ENCODE results near the gene PECR.

The PECR gene

GRCh38 chr2:216064014-216064630 is 17.5 kb downstream of the PECR start:
- ChIA-PET CTCF (no interaction called here), POLR2A (interaction anchor here (0.6 kb wide), 1 partner anchor 241 kb away, joined by 3 read pairs; no protein-coding TSS in a partner anchor)
- H3K9me3 ChIP-seq (ENCODE audit: control extremely low read depth in 1 of 5, control insufficient read depth in 4 of 5, insufficient read depth in 2 of 5, low read depth in 1 of 5, low read length in 4 of 5) = no peaks in the 10 kb centered on the region
- H3K27me3 ChIP-seq (replicated peaks in 2 of 5; ENCODE audit: control insufficient read depth in 4 of 5, insufficient read depth in 5 of 5, low read length in 4 of 5) = no peaks in the 10 kb centered on the region
- 100% methylated on average over 2 of the region's 2 CpGs for WGBS (ENCODE audit: insufficient coverage)
- no peaks in the 10 kb centered on the region for H3K4me1 ChIP-seq (ENCODE audit: control extremely low read depth in 1 of 4, control insufficient read depth in 4 of 4, insufficient read depth in 4 of 4, low read length in 3 of 4)
- H3K4me3 ChIP-seq (ENCODE audit: control insufficient read depth in 1 of 7, extremely low read depth in 1 of 7, insufficient read depth in 4 of 7, low read depth in 2 of 7, low read length in 6 of 7) = no peak overlapping the region
- DNase-seq = no peak
- peaks cover 0 to 14% (median 3%) of the 10 kb centered on the region in 4 experiments for H3K36me3 ChIP-seq (ENCODE audit: control insufficient read depth in 4 of 4, insufficient read depth in 4 of 4, low read length in 3 of 4)
- H3K27ac ChIP-seq (ENCODE audit: insufficient read depth in 1 of 2, low read depth in 1 of 2, low read length in 2 of 2, poor library complexity in 1 of 2, severe bottlenecking in 2 of 2) = no peak overlapping the region

DNA sequence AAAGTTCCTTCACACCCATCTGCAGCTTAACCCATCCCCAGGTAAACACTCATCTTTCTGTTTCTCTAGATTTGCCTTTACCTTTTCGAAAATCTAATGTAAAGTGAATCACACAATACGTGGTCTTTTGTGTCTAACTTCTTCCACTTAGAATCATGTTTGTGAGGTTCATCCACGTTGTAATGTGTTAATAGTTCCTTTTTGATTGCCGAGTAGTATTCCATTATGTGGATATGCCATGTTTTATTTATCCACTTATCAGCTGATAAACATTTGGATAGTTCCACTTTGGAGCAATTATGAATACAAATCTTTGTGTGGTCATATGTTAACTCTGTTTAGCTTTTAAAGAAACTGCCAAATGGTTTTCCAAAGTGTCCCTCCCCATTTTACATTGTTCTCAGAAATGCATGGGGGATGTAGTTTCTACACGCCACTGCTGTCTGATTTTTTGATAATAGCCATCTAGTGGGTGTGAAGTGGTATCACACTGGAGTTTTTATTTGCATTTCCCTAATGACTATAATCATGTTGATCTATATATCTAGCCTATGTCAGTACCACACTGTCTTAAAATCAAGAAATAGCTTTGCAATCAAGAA is 22.3 kb downstream of the PECR start:
- no peaks in the 10 kb centered on the region for H3K27me3 ChIP-seq (replicated peaks in 2 of 5; ENCODE audit: control insufficient read depth in 4 of 5, insufficient read depth in 5 of 5, low read length in 4 of 5)
- WGBS (ENCODE audit: insufficient coverage) = 100% methylated on average over 2 of the region's 5 CpGs
- no peak overlapping the region for H3K4me3 ChIP-seq (ENCODE audit: control insufficient read depth in 1 of 7, extremely low read depth in 1 of 7, insufficient read depth in 4 of 7, low read depth in 2 of 7, low read length in 6 of 7)
- peaks cover 0 to 10% (median 9%) of the 10 kb centered on the region in 4 experiments for H3K4me1 ChIP-seq (ENCODE audit: control extremely low read depth in 1 of 4, control insufficient read depth in 4 of 4, insufficient read depth in 4 of 4, low read length in 3 of 4)
- DNase-seq = peak in 2 of 3 donors; percentile 17 to 39
- H3K27ac ChIP-seq (ENCODE audit: insufficient read depth in 1 of 2, low read depth in 1 of 2, low read length in 2 of 2, poor library complexity in 1 of 2, severe bottlenecking in 2 of 2) = no peak overlapping the region
- no peaks in the 10 kb centered on the region for H3K9me3 ChIP-seq (ENCODE audit: control extremely low read depth in 1 of 5, control insufficient read depth in 4 of 5, insufficient read depth in 2 of 5, low read depth in 1 of 5, low read length in 4 of 5)
- ChIA-PET POLR2A (no interaction called here), CTCF (interaction anchor here (1.1 to 2.8 kb wide), 8 partner anchors 10 to 49 kb away, joined by 3 to 12 read pairs (median 4); partner anchors contain the start of genes PECR, TMEM169 and XRCC5)
- H3K36me3 ChIP-seq (ENCODE audit: control insufficient read depth in 4 of 4, insufficient read depth in 4 of 4, low read length in 3 of 4) = peaks cover 0 to 4% (median 2%) of the 10 kb centered on the region in 4 experiments

DNA sequence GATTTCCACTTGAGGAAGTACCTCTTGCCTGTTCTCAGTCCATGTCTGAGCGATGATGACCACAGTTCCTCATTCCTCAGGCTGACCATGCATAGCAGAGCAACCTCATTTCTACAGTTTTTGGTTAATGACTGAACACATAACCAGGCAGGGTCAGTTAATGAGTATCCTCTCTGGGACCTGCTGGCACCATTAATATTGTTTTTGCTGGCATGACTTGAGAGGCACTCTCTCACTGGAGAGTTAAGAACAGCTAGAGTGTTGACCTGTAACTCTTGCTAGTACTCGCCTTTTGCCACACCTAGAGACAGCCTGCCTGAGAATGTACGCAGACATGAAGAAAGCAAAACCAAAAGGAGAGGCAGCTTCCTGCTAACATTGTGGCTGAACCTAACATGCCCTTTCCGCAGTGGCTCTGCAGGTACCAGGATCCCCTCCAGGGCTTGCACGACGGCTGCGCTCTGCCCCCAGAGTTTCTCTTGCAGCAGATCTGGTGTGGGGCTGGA is 23.9 kb downstream of the PECR start:
- Histone ChIP-seq H3K27ac (ENCODE audit: insufficient read depth in 1 of 2, low read depth in 1 of 2, low read length in 2 of 2, poor library complexity in 1 of 2, severe bottlenecking in 2 of 2) (peak overlapping the region in 1 of 2 experiments; percentile 30), H3K4me1 (ENCODE audit: control extremely low read depth in 1 of 4, control insufficient read depth in 4 of 4, insufficient read depth in 4 of 4, low read length in 3 of 4) (peaks cover 0 to 10% (median 9%) of the 10 kb centered on the region in 4 experiments), H3K36me3 (ENCODE audit: control insufficient read depth in 4 of 4, insufficient read depth in 4 of 4, low read length in 3 of 4) (peaks cover 0 to 4% (median 0%) of the 10 kb centered on the region in 4 experiments), H3K4me3 (ENCODE audit: control insufficient read depth in 1 of 7, extremely low read depth in 1 of 7, insufficient read depth in 4 of 7, low read depth in 2 of 7, low read length in 6 of 7) (peak overlapping the region in 5 of 7 experiments; percentile 19 to 68 (median 32)), H3K9me3 (ENCODE audit: control extremely low read depth in 1 of 5, control insufficient read depth in 4 of 5, insufficient read depth in 2 of 5, low read depth in 1 of 5, low read length in 4 of 5) (no peaks in the 10 kb centered on the region), H3K27me3 (replicated peaks in 2 of 5; ENCODE audit: control insufficient read depth in 4 of 5, insufficient read depth in 5 of 5, low read length in 4 of 5) (no peaks in the 10 kb centered on the region)
- 51% methylated on average over 4 of the region's 7 CpGs for WGBS (ENCODE audit: insufficient coverage)
- POLR2A ChIA-PET = no interaction called here
- CTCF ChIA-PET = interaction anchor here (0.9 to 2.8 kb wide), 5 partner anchors 12 to 111 kb away, joined by 3 to 12 read pairs (median 4); partner anchors contain the start of gene XRCC5
- peak in 2 of 3 donors; percentile 50 to 58 for DNase-seq

DNA sequence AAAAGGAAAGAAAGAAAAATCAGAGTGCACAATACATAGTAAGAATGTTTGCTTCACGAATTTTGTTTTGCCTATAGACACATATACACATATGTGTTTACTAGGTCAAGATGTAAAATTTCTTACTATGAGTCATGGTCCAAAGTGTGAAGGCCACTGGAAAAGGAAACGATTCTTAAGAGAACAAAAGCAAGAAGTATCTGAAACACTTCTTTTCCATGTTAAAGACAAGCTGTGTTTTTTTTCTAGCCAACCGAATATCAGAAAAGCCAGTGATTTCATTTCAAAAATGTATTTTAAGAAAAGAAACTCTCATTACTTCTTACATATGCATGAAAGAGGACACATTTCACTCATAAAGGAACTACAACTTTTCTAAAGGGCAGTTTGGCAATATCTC is 24.9 kb downstream of the PECR start:
- Histone ChIP-seq H3K27me3 (replicated peaks in 2 of 5; ENCODE audit: control insufficient read depth in 4 of 5, insufficient read depth in 5 of 5, low read length in 4 of 5) (no peaks in the 10 kb centered on the region), H3K27ac (ENCODE audit: insufficient read depth in 1 of 2, low read depth in 1 of 2, low read length in 2 of 2, poor library complexity in 1 of 2, severe bottlenecking in 2 of 2) (no peak overlapping the region), H3K4me3 (ENCODE audit: control insufficient read depth in 1 of 7, extremely low read depth in 1 of 7, insufficient read depth in 4 of 7, low read depth in 2 of 7, low read length in 6 of 7) (no peak overlapping the region), H3K36me3 (ENCODE audit: control insufficient read depth in 4 of 4, insufficient read depth in 4 of 4, low read length in 3 of 4) (peaks cover 0 to 4% (median 0%) of the 10 kb centered on the region in 4 experiments), H3K9me3 (ENCODE audit: control extremely low read depth in 1 of 5, control insufficient read depth in 4 of 5, insufficient read depth in 2 of 5, low read depth in 1 of 5, low read length in 4 of 5) (no peaks in the 10 kb centered on the region), H3K4me1 (ENCODE audit: control extremely low read depth in 1 of 4, control insufficient read depth in 4 of 4, insufficient read depth in 4 of 4, low read length in 3 of 4) (peaks cover 0 to 10% (median 9%) of the 10 kb centered on the region in 4 experiments)
- WGBS (ENCODE audit: insufficient coverage) = 100% methylated on average over 1 of the region's 3 CpGs
- POLR2A ChIA-PET = no interaction called here
- CTCF ChIA-PET = no interaction called here
- DNase-seq = no peak

DNA sequence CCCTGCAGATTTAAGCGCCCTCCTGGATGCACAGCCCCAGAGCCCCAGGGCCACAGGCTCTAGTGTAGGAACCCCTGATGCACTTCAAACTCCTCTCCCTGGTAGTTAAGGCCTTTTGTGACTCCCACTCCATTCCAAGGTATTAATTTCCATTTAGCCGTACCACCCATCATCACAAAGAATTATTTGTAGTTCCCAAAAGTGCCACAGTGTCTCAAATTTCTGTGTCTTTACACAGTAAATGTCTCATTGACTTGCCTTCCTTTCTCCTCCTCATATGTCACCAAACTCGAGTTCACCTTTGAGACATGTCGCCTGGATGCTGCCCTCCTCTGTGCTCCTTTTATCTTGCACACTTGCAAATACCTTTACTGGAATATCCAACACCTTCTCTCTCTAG is 25.9 kb downstream of the PECR start:
- Histone ChIP-seq H3K27ac (ENCODE audit: insufficient read depth in 1 of 2, low read depth in 1 of 2, low read length in 2 of 2, poor library complexity in 1 of 2, severe bottlenecking in 2 of 2) (no peak overlapping the region), H3K9me3 (ENCODE audit: control extremely low read depth in 1 of 5, control insufficient read depth in 4 of 5, insufficient read depth in 2 of 5, low read depth in 1 of 5, low read length in 4 of 5) (no peaks in the 10 kb centered on the region), H3K4me3 (ENCODE audit: control insufficient read depth in 1 of 7, extremely low read depth in 1 of 7, insufficient read depth in 4 of 7, low read depth in 2 of 7, low read length in 6 of 7) (no peak overlapping the region), H3K36me3 (ENCODE audit: control insufficient read depth in 4 of 4, insufficient read depth in 4 of 4, low read length in 3 of 4) (peaks cover 0 to 4% (median 0%) of the 10 kb centered on the region in 4 experiments), H3K4me1 (ENCODE audit: control extremely low read depth in 1 of 4, control insufficient read depth in 4 of 4, insufficient read depth in 4 of 4, low read length in 3 of 4) (peaks cover 0 to 10% (median 9%) of the 10 kb centered on the region in 4 experiments), H3K27me3 (replicated peaks in 2 of 5; ENCODE audit: control insufficient read depth in 4 of 5, insufficient read depth in 5 of 5, low read length in 4 of 5) (no peaks in the 10 kb centered on the region)
- CTCF ChIA-PET = no interaction called here
- POLR2A ChIA-PET = no interaction called here
- DNase-seq = no peak
- 98% methylated on average over 4 of the region's 4 CpGs for WGBS (ENCODE audit: insufficient coverage)

DNA sequence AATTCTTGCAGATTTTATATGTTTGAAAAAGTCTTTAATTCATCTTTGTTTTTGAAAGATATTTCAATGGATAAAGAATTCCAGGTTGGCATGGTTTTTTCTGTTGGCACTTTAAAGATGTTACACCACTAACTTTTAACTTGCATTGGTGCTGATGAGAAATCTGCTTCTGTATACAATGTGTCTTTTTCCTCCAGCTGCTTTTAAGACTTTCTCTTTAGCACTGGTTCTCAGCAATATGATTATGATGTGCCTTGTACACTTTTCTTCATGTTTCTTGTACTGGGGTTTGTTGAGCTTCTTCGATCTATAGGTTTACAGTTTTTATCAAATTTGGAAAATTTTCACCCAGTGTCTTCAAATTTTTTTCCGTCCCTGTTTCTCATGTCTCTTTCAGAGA is 29.2 kb downstream of the PECR start:
- no peaks in the 10 kb centered on the region for H3K9me3 ChIP-seq (ENCODE audit: control extremely low read depth in 1 of 5, control insufficient read depth in 4 of 5, insufficient read depth in 2 of 5, low read depth in 1 of 5, low read length in 4 of 5)
- H3K4me1 ChIP-seq (ENCODE audit: control extremely low read depth in 1 of 4, control insufficient read depth in 4 of 4, insufficient read depth in 4 of 4, low read length in 3 of 4) = peaks cover 0 to under 1% (median 0%) of the 10 kb centered on the region in 4 experiments
- H3K36me3 ChIP-seq (ENCODE audit: control insufficient read depth in 4 of 4, insufficient read depth in 4 of 4, low read length in 3 of 4) = peaks cover 0 to 4% (median 0%) of the 10 kb centered on the region in 4 experiments
- POLR2A ChIA-PET = no interaction called here
- no peak for DNase-seq
- H3K27me3 ChIP-seq (replicated peaks in 2 of 5; ENCODE audit: control insufficient read depth in 4 of 5, insufficient read depth in 5 of 5, low read length in 4 of 5) = no peaks in the 10 kb centered on the region
- CTCF ChIA-PET = interaction anchor here (1.9 kb wide), 1 partner anchor 29 kb away, joined by 4 read pairs; no protein-coding TSS in a partner anchor
- H3K27ac ChIP-seq (ENCODE audit: insufficient read depth in 1 of 2, low read depth in 1 of 2, low read length in 2 of 2, poor library complexity in 1 of 2, severe bottlenecking in 2 of 2) = no peak overlapping the region
- H3K4me3 ChIP-seq (ENCODE audit: control insufficient read depth in 1 of 7, extremely low read depth in 1 of 7, insufficient read depth in 4 of 7, low read depth in 2 of 7, low read length in 6 of 7) = no peak overlapping the region
- 92% methylated on average over 2 of the region's 2 CpGs for WGBS (ENCODE audit: insufficient coverage)

- peaks cover 0 to 4% (median 0%) of the 10 kb centered on the region in 4 experiments for H3K36me3 ChIP-seq (ENCODE audit: control insufficient read depth in 4 of 4, insufficient read depth in 4 of 4, low read length in 3 of 4)
- WGBS (ENCODE audit: insufficient coverage) = 93% methylated on average over 2 of the region's 3 CpGs
Observed at GRCh38 chr2:216051350-216051749, 30.3 kb downstream of the PECR start.

More at GRCh38 chr2:216051350-216051749, 30.3 kb downstream of the PECR start:
- Histone ChIP-seq H3K9me3 (ENCODE audit: control extremely low read depth in 1 of 5, control insufficient read depth in 4 of 5, insufficient read depth in 2 of 5, low read depth in 1 of 5, low read length in 4 of 5) (no peaks in the 10 kb centered on the region), H3K4me3 (ENCODE audit: control insufficient read depth in 1 of 7, extremely low read depth in 1 of 7, insufficient read depth in 4 of 7, low read depth in 2 of 7, low read length in 6 of 7) (no peak overlapping the region), H3K27ac (ENCODE audit: insufficient read depth in 1 of 2, low read depth in 1 of 2, low read length in 2 of 2, poor library complexity in 1 of 2, severe bottlenecking in 2 of 2) (no peak overlapping the region), H3K4me1 (ENCODE audit: control extremely low read depth in 1 of 4, control insufficient read depth in 4 of 4, insufficient read depth in 4 of 4, low read length in 3 of 4) (no peaks in the 10 kb centered on the region), H3K27me3 (replicated peaks in 2 of 5; ENCODE audit: control insufficient read depth in 4 of 5, insufficient read depth in 5 of 5, low read length in 4 of 5) (no peaks in the 10 kb centered on the region)
- ChIA-PET CTCF (interaction anchor here (0.5 to 1.9 kb wide), 5 partner anchors 9 to 85 kb away, joined by 3 to 5 read pairs (median 3); no protein-coding TSS in a partner anchor), POLR2A (interaction anchor here (0.6 kb wide), 1 partner anchor 58 kb away, joined by 4 read pairs; the partner anchor contains the start of gene XRCC5)
- DNase-seq = no peak
